Stomach (tissue), 4 donors: Measurements from ENCODE around the gene HIC2.
"Not testable (repeated sequence)": the region's sequence is repeated elsewhere in the genome, so short reads cannot be mapped to it uniquely, and the experiment has no call there.

Experiments used
- CTCF ChIP-seq, 7 experiments: fragments of 450-650 bp in 4 of 7; fragments of 200-600 bp in 3 of 7; sonication (generic) in 3 of 7; IDR thresholded peaks; one replicate each; pipeline ENCODE4 v1.5.1; 2016 to 2019; ENCODE audit warnings: antibody characterized with exemption in 7 of 7, control low read depth in 2 of 7, mild to moderate bottlenecking in 1 of 7
- POLR2A ChIP-seq, 4 donors: fragments of 450-650 bp; IDR thresholded peaks; one replicate each; pipeline ENCODE4 v1.6.1; 2016; ENCODE audit warnings: antibody characterized with exemption in 4 of 4, control low read depth in 2 of 4, mild to moderate bottlenecking in 1 of 4, moderate library complexity in 1 of 4

DNA sequence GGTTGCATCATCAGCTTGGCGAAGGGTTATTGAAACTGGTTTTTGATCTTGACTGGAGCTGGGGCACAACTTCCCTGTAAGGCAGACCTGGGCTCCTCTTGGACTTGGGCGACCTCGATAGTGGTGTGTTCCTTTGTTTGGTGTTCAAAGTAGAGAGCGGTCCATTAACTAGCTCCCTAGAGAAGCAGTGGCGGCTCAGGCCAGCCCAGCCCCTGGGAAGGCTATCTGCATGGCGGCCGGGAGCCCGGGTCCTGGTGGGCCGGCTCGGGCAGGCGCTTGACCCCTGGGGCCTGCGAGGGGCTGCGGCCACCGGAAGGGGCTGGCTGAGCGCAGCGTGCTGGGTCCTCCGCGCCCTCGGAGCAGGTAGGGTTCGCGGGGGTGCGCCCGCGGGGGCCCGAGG lies 796 bp upstream of the HIC2 start:
- TF ChIP-seq CTCF, POLR2A (IDR thresholded peaks at IDR 0.05): not testable (repeated sequence)
